Renal pelvis (tissue), 4 donors: ENCODE data around the gene NAALADL2. TPM values are rescaled to one million over a fixed set of nuclear protein-coding genes. Genes with fewer than 3 reads are reported as not detected.
"Not testable (repeated sequence)": the region's sequence is repeated elsewhere in the genome, so short reads cannot be mapped to it uniquely, and the experiment has no call there.

Experiments
- DNase-seq: peaks from one replicate; pipeline ENCODE4 v3.0.0-alpha.2; 2013
- polyA plus RNA-seq, 3 donors: library from polyadenylated mRNA; unstranded; fragments of 120-200 nt; gene quantifications; one replicate each; pipeline ENCODE4 v1.2.1, GENCODE V29; 2013; ENCODE audit not compliant: insufficient read length in 3 of 3

Gene NAALADL2
- polyA plus RNA-seq, 3 donors, result 16.0 to 21.3 (median 17.7) TPM

DNA sequence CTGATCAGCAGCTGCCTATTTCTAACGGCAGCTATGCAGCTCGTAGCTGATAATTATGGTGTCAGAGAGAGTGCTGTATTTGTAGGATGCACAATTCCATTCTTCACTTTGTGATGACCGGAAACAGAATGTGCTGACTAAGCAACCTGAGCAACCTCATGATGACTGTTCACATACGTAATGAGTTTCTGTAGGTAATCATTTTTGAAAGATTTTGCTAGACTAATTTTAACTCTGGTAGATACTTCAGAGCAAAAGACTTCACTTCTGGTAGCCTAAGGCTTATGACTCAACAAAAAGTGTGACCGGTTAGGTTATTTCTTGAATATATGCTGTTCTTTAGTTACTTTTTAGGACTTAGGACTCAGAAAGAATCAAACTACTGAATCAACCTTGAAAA lies 567.7 kb downstream of the NAALADL2 start:
- DNase-seq, result no peak

DNA sequence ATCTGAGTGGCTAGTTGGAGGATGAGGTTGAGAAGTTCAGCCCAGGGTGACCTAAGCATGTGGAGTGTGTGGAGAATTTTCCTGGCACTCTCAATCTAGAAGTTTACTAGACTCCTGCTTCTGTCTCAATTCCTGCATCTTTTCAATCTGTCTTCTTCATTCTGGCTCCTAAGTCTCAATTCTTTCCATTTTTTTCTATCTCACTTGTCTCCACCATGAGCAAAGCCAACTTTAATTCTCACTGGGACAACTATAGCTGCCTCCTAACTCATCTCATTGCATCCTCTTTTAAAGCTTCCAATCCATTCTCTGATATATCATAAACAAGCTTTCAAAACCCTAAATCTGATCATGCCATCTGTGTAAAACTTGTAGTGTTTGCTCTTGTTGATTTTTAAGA lies 569.3 kb downstream of the NAALADL2 start:
- DNase-seq, result no peak

DNA sequence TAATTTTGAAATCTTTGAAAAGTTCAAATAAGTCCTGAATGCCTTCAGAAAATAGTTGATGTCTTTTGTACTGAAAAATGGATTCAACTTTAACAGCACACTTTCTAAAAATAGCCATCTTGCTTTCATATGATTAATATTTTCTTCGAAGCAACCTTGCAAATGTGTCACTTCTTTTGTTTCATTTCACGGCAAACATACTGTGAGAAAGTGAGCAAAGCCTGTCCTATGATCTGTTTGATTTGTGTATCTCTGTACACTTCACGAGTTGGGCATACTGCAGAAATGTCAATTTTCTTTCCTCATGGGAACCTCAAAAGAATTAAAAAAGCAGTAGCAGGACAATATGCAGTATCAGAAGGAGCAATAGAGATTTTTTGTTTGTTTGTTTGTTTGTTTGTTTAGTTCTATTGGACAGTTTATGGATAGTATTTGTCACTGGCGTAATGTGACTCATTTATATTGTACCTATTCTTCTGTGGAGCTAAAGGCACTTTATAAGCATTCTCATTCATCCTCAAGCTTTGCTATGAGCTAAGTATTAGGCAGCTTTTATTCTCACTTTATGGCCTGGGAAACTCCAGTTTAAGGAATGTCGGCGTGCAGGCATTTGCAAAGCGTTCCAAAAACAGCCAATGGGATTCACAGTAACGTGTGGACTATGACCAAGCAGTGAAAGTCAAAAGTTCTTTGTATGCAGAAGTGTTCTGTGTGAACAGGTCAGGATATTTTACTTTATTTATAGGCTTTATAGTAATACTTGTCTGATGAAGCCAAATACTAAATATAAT lies 572.0 kb downstream of the NAALADL2 start:
- no peak for DNase-seq

DNA sequence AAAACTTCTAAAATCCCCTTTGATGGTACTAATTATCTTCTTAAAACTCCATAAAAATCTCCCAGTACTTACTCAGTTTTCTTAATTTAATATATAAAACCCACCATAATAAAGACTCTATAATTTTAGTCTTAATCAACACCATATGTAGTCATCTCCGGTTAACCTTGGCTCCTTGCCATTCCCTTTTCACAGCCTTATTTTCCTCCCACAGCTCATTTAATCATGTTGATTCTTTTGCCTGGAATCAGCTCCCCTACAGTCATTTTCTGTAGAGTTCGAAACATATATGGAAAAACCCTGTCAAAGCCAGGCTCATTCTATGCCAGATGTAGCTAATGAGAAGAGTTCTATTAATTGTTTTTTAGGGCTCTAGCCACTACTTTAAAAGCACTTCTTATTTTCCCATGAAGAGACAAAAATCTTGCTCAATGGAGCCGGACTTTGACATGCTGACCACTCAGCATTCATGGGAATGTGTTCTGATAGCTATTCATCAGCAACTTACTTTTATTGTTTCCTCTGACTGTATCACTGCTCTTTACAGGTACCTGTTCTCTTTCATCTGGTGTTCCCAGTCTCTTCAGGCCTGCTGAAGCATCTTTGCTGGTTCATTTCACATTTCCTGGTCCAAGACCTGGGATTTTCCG lies 573.4 kb downstream of the NAALADL2 start:
- DNase-seq, result no peak

DNA sequence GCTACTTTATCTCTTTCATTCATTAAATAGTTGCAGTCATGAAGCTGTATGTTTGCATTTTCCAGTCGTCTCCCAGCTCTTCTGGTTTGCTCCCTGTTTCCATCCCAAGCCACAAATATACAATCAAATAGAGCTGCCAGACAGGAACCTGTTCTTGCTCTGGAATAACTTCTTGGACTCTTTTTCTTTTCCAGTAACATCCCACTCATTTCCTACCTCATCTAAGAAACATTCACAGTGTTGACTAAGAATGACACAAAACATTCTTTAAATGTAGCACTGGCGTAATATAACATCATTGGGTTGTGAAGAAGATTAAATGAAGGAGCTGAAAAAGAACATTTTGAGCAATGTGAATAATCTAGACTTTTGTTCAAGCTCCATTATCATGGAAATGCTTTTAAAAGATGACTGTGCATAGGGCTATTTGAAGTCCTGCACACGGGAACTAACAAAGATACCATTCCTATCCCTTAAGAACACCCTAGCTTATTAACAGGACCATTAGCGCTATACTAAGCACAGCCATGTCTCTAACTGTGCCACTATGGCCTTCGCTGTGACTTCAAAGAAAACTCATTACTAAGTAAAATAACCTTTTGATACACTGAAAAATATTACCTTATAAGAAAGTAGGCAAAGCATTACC lies 574.0 kb downstream of the NAALADL2 start:
- DNase-seq, result no peak

- DNase-seq, result peak; percentile 10
Observed at GRCh38 chr3:175434561-175434960, 575.4 kb downstream of the NAALADL2 start.

- no peak for DNase-seq
Observed at GRCh38 chr3:175443682-175444081, 584.5 kb downstream of the NAALADL2 start.

- DNase-seq, result no peak
Observed at GRCh38 chr3:175445741-175446140, 586.6 kb downstream of the NAALADL2 start.

DNA sequence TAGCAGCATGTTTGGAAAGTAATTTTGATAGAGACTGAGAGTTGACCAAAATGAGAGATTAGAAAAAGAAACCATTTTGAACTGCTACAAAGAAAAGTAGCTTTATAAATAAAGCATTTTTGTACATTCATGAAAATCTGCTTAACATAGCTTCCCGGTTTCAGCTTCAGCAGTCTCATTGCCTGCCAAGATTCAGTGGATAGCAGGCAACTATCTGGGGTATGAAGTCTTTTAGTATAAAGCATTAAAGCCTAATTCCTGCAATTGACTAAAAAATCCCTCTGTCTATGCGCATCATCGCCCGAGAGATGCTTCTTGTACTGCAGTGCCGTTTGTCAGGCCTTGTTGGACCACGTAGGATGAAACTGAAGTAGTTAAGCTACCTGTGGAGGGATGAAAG lies 588.4 kb downstream of the NAALADL2 start:
- DNase-seq, result no peak

GRCh38 chr3:175453361-175453760 lies 594.2 kb downstream of the NAALADL2 start:
- no peak for DNase-seq

- DNase-seq, result no peak
Observed at GRCh38 chr3:175456466-175456865, 597.3 kb downstream of the NAALADL2 start.

- no peak for DNase-seq
Observed at GRCh38 chr3:175457301-175457700, 598.2 kb downstream of the NAALADL2 start.

- not testable (repeated sequence) for DNase-seq
Observed at GRCh38 chr3:175460849-175461399, 601.8 kb downstream of the NAALADL2 start.

GRCh38 chr3:175464362-175464761 lies 605.2 kb downstream of the NAALADL2 start:
- no peak for DNase-seq

DNA sequence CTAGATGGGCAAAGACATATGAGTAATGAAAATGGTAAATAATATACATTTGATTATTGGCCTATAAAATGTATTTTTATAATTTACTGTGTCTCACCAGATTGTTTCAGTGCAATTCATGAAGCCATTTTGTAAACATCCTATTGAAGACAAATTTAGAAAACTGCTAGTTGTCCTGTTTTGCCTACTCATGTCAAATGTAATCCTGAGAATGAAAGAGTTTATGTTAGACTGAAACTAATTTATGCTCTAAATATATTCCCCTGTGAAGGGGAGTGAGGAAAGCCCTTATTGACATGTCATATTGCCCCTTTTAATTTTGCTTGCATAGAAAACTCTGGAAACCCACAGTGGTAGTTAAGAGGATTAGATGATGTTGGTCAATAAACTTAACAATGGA lies 610.0 kb downstream of the NAALADL2 start:
- DNase-seq, result no peak

- no peak for DNase-seq
Observed at GRCh38 chr3:175475765-175476164, 616.6 kb downstream of the NAALADL2 start.

DNA sequence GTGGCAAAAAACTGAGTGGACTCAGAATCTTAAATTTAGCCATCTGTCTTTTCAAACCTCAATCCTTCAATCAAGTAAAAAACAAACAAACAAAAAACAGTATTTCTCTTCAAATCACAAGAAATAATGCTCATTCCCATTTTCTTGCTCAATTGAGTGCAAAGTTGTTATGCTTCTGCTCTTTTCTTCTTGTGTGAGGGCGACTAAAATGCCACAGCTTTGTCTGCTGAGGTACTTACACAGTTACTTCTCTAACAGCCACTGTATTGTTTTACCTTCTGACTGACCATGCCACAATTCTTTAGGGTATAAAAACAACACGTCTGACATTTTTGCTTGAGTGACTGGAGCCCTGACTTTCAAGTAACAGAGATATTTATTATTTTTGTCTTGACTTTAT lies 617.4 kb downstream of the NAALADL2 start:
- no peak for DNase-seq

- no peak for DNase-seq
Observed at GRCh38 chr3:175477651-175478224, 618.6 kb downstream of the NAALADL2 start.

GRCh38 chr3:175478301-175478700 lies 619.2 kb downstream of the NAALADL2 start:
- no peak for DNase-seq

DNA sequence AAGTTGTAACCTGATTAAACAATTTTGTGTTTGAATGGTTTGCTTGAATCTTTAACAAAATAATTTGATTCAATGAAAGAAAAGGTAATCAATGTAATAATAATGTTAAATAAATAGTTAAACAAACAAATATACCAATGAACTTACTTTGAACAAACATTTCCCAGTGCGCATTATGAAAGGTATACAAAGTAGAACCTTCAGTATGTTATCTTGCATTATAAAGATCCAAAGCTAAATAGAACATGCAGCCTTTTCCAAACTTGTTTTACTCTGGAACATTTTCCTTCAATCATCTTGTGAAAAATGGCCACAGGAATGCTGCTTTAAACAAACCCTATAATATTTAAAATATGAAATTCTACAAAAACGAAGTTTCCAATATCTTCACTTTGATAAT lies 620.0 kb downstream of the NAALADL2 start:
- no peak for DNase-seq

DNA sequence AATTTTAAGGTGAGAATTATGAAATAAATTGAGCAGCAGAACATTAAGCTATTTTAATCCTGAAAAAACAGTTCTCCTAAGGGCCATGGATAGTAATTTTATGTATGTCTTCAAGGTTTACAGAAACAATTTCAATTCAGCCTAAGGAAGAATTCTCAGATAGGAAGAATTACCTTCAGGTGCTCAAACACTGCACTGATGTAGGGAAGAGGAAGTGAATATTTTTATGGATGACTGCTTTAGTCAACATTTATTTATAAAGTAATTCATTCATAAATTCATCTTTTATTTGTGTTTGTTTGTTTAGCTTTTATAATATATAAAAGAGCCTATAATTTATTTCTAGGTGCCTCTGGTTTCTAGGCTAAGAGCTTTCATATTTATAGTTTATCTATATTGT lies 620.7 kb downstream of the NAALADL2 start:
- DNase-seq, result no peak

GRCh38 chr3:175484666-175485065 lies 625.5 kb downstream of the NAALADL2 start:
- no peak for DNase-seq
